SK-N-SH treated with all-trans-retinoic acid at 6 μM for 48 hours (cell line): ENCODE results near the gene TMEM63A.

Experiments used
- ATAC-seq: fragments of 200-7000 bp; cut with Tn5 transposase; 3 replicates; pipeline ENCODE4 v1.9.1; 2020; ENCODE audit warnings: mild to moderate bottlenecking, moderate library complexity
- ARNTL ChIP-seq: fragments of 450-650 bp; formaldehyde crosslinking; IDR thresholded peaks from 2 replicates; pipeline ENCODE4 v1.5.0; 2020; ENCODE audit warnings: low read depth, mild to moderate bottlenecking, moderate library complexity, borderline replicate concordance
- CREB5 ChIP-seq: fragments of 250-450 bp; sonication (Bioruptor Pico); IDR thresholded peaks from 2 replicates; pipeline ENCODE4 v1.5.1; 2020; ENCODE audit warnings: low read depth, mild to moderate bottlenecking, moderate library complexity
- CSDC2 ChIP-seq: fragments of 250-450 bp; sonication (Bioruptor Pico); IDR thresholded peaks from 2 replicates; pipeline ENCODE4 v1.5.0; 2020; ENCODE audit warnings: mild to moderate bottlenecking, moderate library complexity
- CSRNP3 ChIP-seq: fragments of 250-450 bp; sonication (Bioruptor Pico); IDR thresholded peaks from 2 replicates; pipeline ENCODE4 v1.5.1; 2021; ENCODE audit warnings: mild to moderate bottlenecking, moderate library complexity
- ESRRG ChIP-seq: fragments of 250-450 bp; sonication (Bioruptor Pico); IDR thresholded peaks from 2 replicates; pipeline ENCODE4 v1.6.1; 2021; ENCODE audit warnings: mild to moderate bottlenecking
- GLIS3 ChIP-seq: fragments of 250-450 bp; sonication (Bioruptor Pico); IDR thresholded peaks from 2 replicates; pipeline ENCODE4 v1.5.0; 2020; ENCODE audit warnings: mild to moderate bottlenecking, moderate library complexity
- ISL1 ChIP-seq: fragments of 250-450 bp; sonication (Bioruptor Pico); IDR thresholded peaks from 2 replicates; pipeline ENCODE4 v2.1.2; 2022; ENCODE audit warnings: mild to moderate bottlenecking, moderate library complexity
- OSR1 ChIP-seq: fragments of 250-450 bp; sonication (Bioruptor Pico); IDR thresholded peaks from 2 replicates; pipeline ENCODE4 v1.8.0; 2022; ENCODE audit warnings: moderate library complexity, mild to moderate bottlenecking, inconsistent platforms
- PATZ1 ChIP-seq: fragments of 250-450 bp; sonication (Bioruptor Pico); IDR thresholded peaks from 2 replicates; pipeline ENCODE4 v1.8.0; 2020; ENCODE audit warnings: mild to moderate bottlenecking, moderate library complexity, borderline replicate concordance
- POU6F1 ChIP-seq: fragments of 250-450 bp; sonication (Bioruptor Pico); IDR thresholded peaks from 2 replicates; pipeline ENCODE4 v1.8.0; 2021; ENCODE audit warnings: low read depth, mild to moderate bottlenecking, moderate library complexity, borderline replicate concordance
- PPARA ChIP-seq: fragments of 250-450 bp; sonication (Bioruptor Pico); IDR thresholded peaks from 2 replicates; pipeline ENCODE4 v1.5.0; 2020; ENCODE audit warnings: mild to moderate bottlenecking, borderline replicate concordance
- RARB ChIP-seq: fragments of 250-450 bp; sonication (Bioruptor Pico); IDR thresholded peaks from 2 replicates; pipeline ENCODE4 v1.8.0; 2021; ENCODE audit warnings: mild to moderate bottlenecking, moderate library complexity
- SNAI2 ChIP-seq: fragments of 250-450 bp; sonication (Bioruptor Pico); IDR thresholded peaks from 2 replicates; pipeline ENCODE4 v1.5.0; 2020; ENCODE audit warnings: mild to moderate bottlenecking, moderate library complexity
- TOX ChIP-seq: fragments of 250-450 bp; sonication (Bioruptor Pico); IDR thresholded peaks from 2 replicates; pipeline ENCODE4 v1.8.0; 2021; ENCODE audit warnings: mild to moderate bottlenecking, moderate library complexity, borderline replicate concordance
- TSHZ2 ChIP-seq: fragments of 250-450 bp; sonication (Bioruptor Pico); IDR thresholded peaks from 2 replicates; pipeline ENCODE4 v1.5.0; 2020; ENCODE audit warnings: mild to moderate bottlenecking, moderate library complexity
- ZC3H10 ChIP-seq: fragments of 250-450 bp; sonication (Bioruptor Pico); IDR thresholded peaks from 2 replicates; pipeline ENCODE4 v1.5.1; 2021; ENCODE audit warnings: mild to moderate bottlenecking, moderate library complexity
- ZFP3 ChIP-seq: fragments of 250-450 bp; sonication (Bioruptor Pico); IDR thresholded peaks from 2 replicates; pipeline ENCODE4 v1.5.0; 2020; ENCODE audit warnings: mild to moderate bottlenecking, moderate library complexity
- ZFP30 ChIP-seq: fragments of 450-650 bp; formaldehyde crosslinking; IDR thresholded peaks from 2 replicates; pipeline ENCODE4 v1.5.0; 2022; ENCODE audit warnings: mild to moderate bottlenecking, moderate library complexity
- ZNF70 ChIP-seq: fragments of 450-650 bp; formaldehyde crosslinking; IDR thresholded peaks from 2 replicates; pipeline ENCODE4 v1.5.0; 2020; ENCODE audit warnings: mild to moderate bottlenecking, moderate library complexity
- ZNF8 ChIP-seq: fragments of 450-650 bp; formaldehyde crosslinking; IDR thresholded peaks from 2 replicates; pipeline ENCODE4 v1.5.0; 2020; ENCODE audit warnings: mild to moderate bottlenecking, moderate library complexity

Gene TMEM63A

GRCh38 chr1:225872075-225872430 lies 10.1 kb downstream of the TMEM63A start:
- ATAC-seq, result no peak
- TF ChIP-seq SNAI2 (CRISPR knock-in tag), result no peak
- no peak for TF ChIP-seq GLIS3 (CRISPR knock-in tag)
- TF ChIP-seq PATZ1 (CRISPR knock-in tag), result no peak
- TF ChIP-seq ISL1, result no peak
- no peak for TF ChIP-seq ZNF8 (CRISPR knock-in tag)
- no peak for TF ChIP-seq CSRNP3 (CRISPR knock-in tag)
- TF ChIP-seq CSDC2 (CRISPR knock-in tag), result no peak

GRCh38 chr1:225871359-225872074 lies 10.7 kb downstream of the TMEM63A start:
- TF ChIP-seq TOX (CRISPR knock-in tag), result no peak
- TF ChIP-seq ISL1, result no peak
- no peak for TF ChIP-seq ARNTL (CRISPR knock-in tag)
- no peak for TF ChIP-seq OSR1
- no peak for TF ChIP-seq TSHZ2 (CRISPR knock-in tag)
- no peak for TF ChIP-seq ESRRG (CRISPR knock-in tag)
- no peak for TF ChIP-seq CSDC2 (CRISPR knock-in tag)
- TF ChIP-seq PPARA (CRISPR knock-in tag), result no peak
- TF ChIP-seq ZFP3 (CRISPR knock-in tag), result no peak
- TF ChIP-seq RARB (CRISPR knock-in tag), result no peak
- no peak for TF ChIP-seq SNAI2 (CRISPR knock-in tag)
- no peak for TF ChIP-seq CSRNP3 (CRISPR knock-in tag)
- TF ChIP-seq GLIS3 (CRISPR knock-in tag), result no peak
- no peak for TF ChIP-seq ZNF8 (CRISPR knock-in tag)
- TF ChIP-seq ZNF70 (CRISPR knock-in tag), result no peak
- no peak for TF ChIP-seq ZC3H10
- TF ChIP-seq ZFP30, result no peak
- no peak for TF ChIP-seq POU6F1 (CRISPR knock-in tag)
- ATAC-seq, result no peak

GRCh38 chr1:225870911-225871310 lies 11.3 kb downstream of the TMEM63A start:
- no peak for TF ChIP-seq ARNTL (CRISPR knock-in tag)
- no peak for TF ChIP-seq GLIS3 (CRISPR knock-in tag)
- no peak for TF ChIP-seq ZC3H10
- no peak for TF ChIP-seq RARB (CRISPR knock-in tag)
- no peak for TF ChIP-seq OSR1
- TF ChIP-seq TOX (CRISPR knock-in tag), result no peak
- TF ChIP-seq PPARA (CRISPR knock-in tag), result no peak
- TF ChIP-seq CREB5 (CRISPR knock-in tag), result no peak
- TF ChIP-seq ZNF70 (CRISPR knock-in tag), result no peak
- no peak for ATAC-seq
